ENCODE results near the gene MYRIP. TPM values are rescaled to one million over a fixed set of nuclear protein-coding genes. Genes with fewer than 3 reads are reported as not detected.

MYRIP gene
- polyA plus RNA-seq, 1 of the 3 experiments (the other 2 are of a cell fraction), result 1.2 TPM

DNA sequence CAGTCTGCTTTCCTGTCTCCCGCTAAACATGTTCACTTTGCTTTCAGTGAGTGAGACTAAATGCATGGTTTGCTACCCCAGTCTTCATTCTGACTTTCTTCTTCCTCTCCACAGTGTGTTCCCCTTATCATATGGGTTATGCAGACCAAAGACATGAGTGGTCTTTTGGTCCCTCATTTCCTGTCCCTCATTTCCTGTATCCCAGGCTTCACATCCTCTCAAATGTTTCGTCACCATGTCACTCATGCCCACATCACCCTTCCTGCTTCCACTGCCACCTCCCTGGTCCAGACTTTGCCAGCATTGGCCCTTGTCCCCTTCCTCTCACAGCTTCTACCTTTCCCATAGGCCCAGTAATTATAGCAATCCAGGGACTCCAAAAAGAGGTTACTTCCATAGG, 209.0 kb downstream of the MYRIP start:
- no peaks in the 10 kb centered on the region for H3K9me2 ChIP-seq
- H3K4me3 ChIP-seq (ENCODE audit: low read depth in 2 of 2, low read length in 1 of 2), result no peak overlapping the region
- peaks cover 0 to 21% of the 10 kb centered on the region in 2 experiments; a peak in 2 of 4 replicates for H3K4me1 ChIP-seq (ENCODE audit: control insufficient read depth in 1 of 2, insufficient read depth in 2 of 2, low read depth in 1 of 2, low read length in 1 of 2)
- no peak overlapping the region for H3K27ac ChIP-seq (ENCODE audit: low read depth in 2 of 2, low read length in 1 of 2)
- no peak overlapping the region for H3K4me2 ChIP-seq
- no peaks in the 10 kb centered on the region for H3F3A ChIP-seq (replicated peaks; ENCODE audit: insufficient read depth)
- no peaks in the 10 kb centered on the region for H4K20me1 ChIP-seq (ENCODE audit: insufficient read depth)
- H3K9ac ChIP-seq, result no peak overlapping the region
- H2AFZ ChIP-seq (ENCODE audit: low read depth), result no peak overlapping the region
- H3K79me2 ChIP-seq (ENCODE audit: insufficient read depth), result no peaks in the 10 kb centered on the region
- ChIA-PET CTCF (interaction anchor here (0.9 kb wide), 1 partner anchor 11 kb away, joined by 3 read pairs; no protein-coding TSS in a partner anchor), POLR2A (no interaction called here)
- H3K27me3 ChIP-seq (ENCODE audit: insufficient read depth), result no peaks in the 10 kb centered on the region
- H3K9me3 ChIP-seq, result no peaks in the 10 kb centered on the region
- 75% methylated on average over 2 of the region's 2 CpGs for WGBS (ENCODE audit: low lambda C conversion rate)
- DNase-seq, result no peak
- no peaks in the 10 kb centered on the region for H3K36me3 ChIP-seq (replicated peaks in 1 of 2; ENCODE audit: control insufficient read depth in 1 of 2, insufficient read depth in 2 of 2, low read length in 1 of 2)
- TF ChIP-seq EZH2phosphoT487 (IDR thresholded peaks at IDR 0.05; ENCODE audit: borderline replicate concordance, low read depth), result no peak
- no peak for TF ChIP-seq TAF1 (IDR thresholded peaks at IDR 0.05; ENCODE audit: borderline replicate concordance, low read depth, low read length)
- no peak for TF ChIP-seq RXRA (IDR thresholded peaks at IDR 0.05; ENCODE audit: borderline replicate concordance, low read depth)
- TF ChIP-seq TEAD4 (IDR thresholded peaks at IDR 0.05; ENCODE audit: borderline replicate concordance, insufficient read depth), result no peak
- no peak for TF ChIP-seq EP300 (IDR thresholded peaks at IDR 0.05; ENCODE audit: borderline replicate concordance in 1 of 2, low read depth in 1 of 2, low read length in 1 of 2)
- no peak for TF ChIP-seq ELF1 (IDR thresholded peaks at IDR 0.05)
- no peak for TF ChIP-seq RFX5 (IDR thresholded peaks at IDR 0.05; ENCODE audit: low read length)

DNA sequence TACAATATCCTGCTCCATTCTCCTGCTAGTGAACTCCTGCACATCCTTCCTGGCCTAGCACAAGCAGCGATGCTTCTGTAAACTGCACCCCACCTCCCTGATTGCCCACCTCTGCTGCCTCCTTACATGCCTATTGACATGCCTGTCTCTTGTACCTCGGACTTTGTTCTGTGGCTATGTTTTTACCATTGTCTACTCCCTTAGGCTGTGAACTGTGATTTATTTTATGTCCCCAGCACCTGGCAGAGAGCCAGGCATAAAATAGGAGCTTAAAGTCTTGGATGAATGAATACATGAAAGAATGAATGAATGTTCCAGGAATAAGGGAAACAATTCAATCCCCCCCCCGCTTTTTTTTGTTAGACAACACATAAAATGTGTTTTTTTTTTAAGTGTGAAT, 210.0 kb downstream of the MYRIP start:
- H3K27me3 ChIP-seq (ENCODE audit: insufficient read depth), result no peaks in the 10 kb centered on the region
- no peaks in the 10 kb centered on the region for H3K36me3 ChIP-seq (replicated peaks in 1 of 2; ENCODE audit: control insufficient read depth in 1 of 2, insufficient read depth in 2 of 2, low read length in 1 of 2)
- no peak overlapping the region for H3K27ac ChIP-seq (ENCODE audit: low read depth in 2 of 2, low read length in 1 of 2)
- H3K9ac ChIP-seq, result no peak overlapping the region
- no peaks in the 10 kb centered on the region for H3K79me2 ChIP-seq (ENCODE audit: insufficient read depth)
- H4K20me1 ChIP-seq (ENCODE audit: insufficient read depth), result no peaks in the 10 kb centered on the region
- no peak for DNase-seq
- POLR2A ChIA-PET, result no interaction called here
- no peak overlapping the region for H3K4me3 ChIP-seq (ENCODE audit: low read depth in 2 of 2, low read length in 1 of 2)
- H3F3A ChIP-seq (replicated peaks; ENCODE audit: insufficient read depth), result no peaks in the 10 kb centered on the region
- CTCF ChIA-PET, result interaction anchor here (1.4 kb wide), 1 partner anchor 10 kb away, joined by 3 read pairs; no protein-coding TSS in a partner anchor
- H3K9me2 ChIP-seq, result no peaks in the 10 kb centered on the region
- H3K4me1 ChIP-seq (ENCODE audit: control insufficient read depth in 1 of 2, insufficient read depth in 2 of 2, low read depth in 1 of 2, low read length in 1 of 2), result peaks cover 0 to 17% of the 10 kb centered on the region in 2 experiments; a peak in 2 of 4 replicates
- H3K9me3 ChIP-seq, result no peaks in the 10 kb centered on the region
- TF ChIP-seq, protein P1, sequence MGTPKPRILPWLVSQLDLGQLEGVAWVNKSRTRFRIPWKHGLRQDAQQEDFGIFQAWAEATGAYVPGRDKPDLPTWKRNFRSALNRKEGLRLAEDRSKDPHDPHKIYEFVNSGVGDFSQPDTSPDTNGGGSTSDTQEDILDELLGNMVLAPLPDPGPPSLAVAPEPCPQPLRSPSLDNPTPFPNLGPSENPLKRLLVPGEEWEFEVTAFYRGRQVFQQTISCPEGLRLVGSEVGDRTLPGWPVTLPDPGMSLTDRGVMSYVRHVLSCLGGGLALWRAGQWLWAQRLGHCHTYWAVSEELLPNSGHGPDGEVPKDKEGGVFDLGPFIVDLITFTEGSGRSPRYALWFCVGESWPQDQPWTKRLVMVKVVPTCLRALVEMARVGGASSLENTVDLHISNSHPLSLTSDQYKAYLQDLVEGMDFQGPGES (IDR thresholded peaks at IDR 0.05; ENCODE audit: low read depth, low read length), result no peak
- H2AFZ ChIP-seq (ENCODE audit: low read depth), result no peak overlapping the region
- WGBS (ENCODE audit: low lambda C conversion rate), result 61% methylated on average over 3 of the region's 3 CpGs
- no peak overlapping the region for H3K4me2 ChIP-seq

DNA sequence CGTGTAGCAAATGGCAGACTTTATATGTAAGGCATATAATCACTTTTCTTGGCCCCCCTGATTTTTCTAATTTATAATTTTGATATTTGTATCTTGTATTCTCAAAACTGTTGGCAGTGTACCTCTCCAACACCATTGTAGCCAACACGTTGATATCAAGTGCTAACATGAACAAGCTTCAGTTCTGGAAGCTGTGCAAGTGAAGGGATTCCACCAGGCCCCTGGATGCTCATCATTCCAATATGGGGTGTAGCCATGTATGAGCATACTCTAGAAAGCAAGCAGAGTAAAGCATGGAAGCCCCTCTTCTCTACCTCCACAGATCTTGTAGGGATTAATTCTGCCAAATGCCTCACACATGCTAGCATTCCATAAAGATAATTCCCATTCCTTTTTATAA, 211.3 kb downstream of the MYRIP start:
- H3K4me2 ChIP-seq, result no peak overlapping the region
- H4K20me1 ChIP-seq (ENCODE audit: insufficient read depth), result no peaks in the 10 kb centered on the region
- H3K9ac ChIP-seq, result no peak overlapping the region
- CTCF ChIA-PET, result interaction anchor here (1.4 to 2.3 kb wide), 2 partner anchors 9 kb away, joined by 3 to 8 read pairs; no protein-coding TSS in a partner anchor
- H3K4me3 ChIP-seq (ENCODE audit: low read depth in 2 of 2, low read length in 1 of 2), result no peak overlapping the region
- POLR2A ChIA-PET, result no interaction called here
- H3F3A ChIP-seq (replicated peaks; ENCODE audit: insufficient read depth), result no peaks in the 10 kb centered on the region
- H3K27ac ChIP-seq (ENCODE audit: low read depth in 2 of 2, low read length in 1 of 2), result no peak overlapping the region
- H3K79me2 ChIP-seq (ENCODE audit: insufficient read depth), result no peaks in the 10 kb centered on the region
- H3K36me3 ChIP-seq (replicated peaks in 1 of 2; ENCODE audit: control insufficient read depth in 1 of 2, insufficient read depth in 2 of 2, low read length in 1 of 2), result no peaks in the 10 kb centered on the region
- DNase-seq, result no peak
- no peaks in the 10 kb centered on the region for H3K9me3 ChIP-seq
- H3K9me2 ChIP-seq, result no peaks in the 10 kb centered on the region
- peaks cover 0 to 6% of the 10 kb centered on the region in 2 experiments; a peak in 2 of 4 replicates for H3K4me1 ChIP-seq (ENCODE audit: control insufficient read depth in 1 of 2, insufficient read depth in 2 of 2, low read depth in 1 of 2, low read length in 1 of 2)
- no peaks in the 10 kb centered on the region for H3K27me3 ChIP-seq (ENCODE audit: insufficient read depth)
- WGBS (ENCODE audit: low lambda C conversion rate), result 56% methylated on average over 2 of the region's 2 CpGs
- H2AFZ ChIP-seq (ENCODE audit: low read depth), result no peak overlapping the region
- no peak for TF ChIP-seq RFX5 (IDR thresholded peaks at IDR 0.05; ENCODE audit: low read length)
- TF ChIP-seq EP300 (IDR thresholded peaks at IDR 0.05; ENCODE audit: borderline replicate concordance in 1 of 2, low read depth in 1 of 2, low read length in 1 of 2), result no peak
- TF ChIP-seq FOSL2 (IDR thresholded peaks at IDR 0.05; ENCODE audit: borderline replicate concordance, low read depth), result no peak
- TF ChIP-seq, protein P2, sequence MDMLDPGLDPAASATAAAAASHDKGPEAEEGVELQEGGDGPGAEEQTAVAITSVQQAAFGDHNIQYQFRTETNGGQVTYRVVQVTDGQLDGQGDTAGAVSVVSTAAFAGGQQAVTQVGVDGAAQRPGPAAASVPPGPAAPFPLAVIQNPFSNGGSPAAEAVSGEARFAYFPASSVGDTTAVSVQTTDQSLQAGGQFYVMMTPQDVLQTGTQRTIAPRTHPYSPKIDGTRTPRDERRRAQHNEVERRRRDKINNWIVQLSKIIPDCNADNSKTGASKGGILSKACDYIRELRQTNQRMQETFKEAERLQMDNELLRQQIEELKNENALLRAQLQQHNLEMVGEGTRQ (IDR thresholded peaks at IDR 0.05; ENCODE audit: borderline replicate concordance, low read depth, low read length), result no peak
- no peak for TF ChIP-seq NRF1 (IDR thresholded peaks at IDR 0.05; ENCODE audit: low read depth, low read length)
- no peak for TF ChIP-seq NFIC (IDR thresholded peaks at IDR 0.05; ENCODE audit: borderline replicate concordance)
- no peak for TF ChIP-seq YY1 (IDR thresholded peaks at IDR 0.05; ENCODE audit: low read depth)
- TF ChIP-seq, protein P3, sequence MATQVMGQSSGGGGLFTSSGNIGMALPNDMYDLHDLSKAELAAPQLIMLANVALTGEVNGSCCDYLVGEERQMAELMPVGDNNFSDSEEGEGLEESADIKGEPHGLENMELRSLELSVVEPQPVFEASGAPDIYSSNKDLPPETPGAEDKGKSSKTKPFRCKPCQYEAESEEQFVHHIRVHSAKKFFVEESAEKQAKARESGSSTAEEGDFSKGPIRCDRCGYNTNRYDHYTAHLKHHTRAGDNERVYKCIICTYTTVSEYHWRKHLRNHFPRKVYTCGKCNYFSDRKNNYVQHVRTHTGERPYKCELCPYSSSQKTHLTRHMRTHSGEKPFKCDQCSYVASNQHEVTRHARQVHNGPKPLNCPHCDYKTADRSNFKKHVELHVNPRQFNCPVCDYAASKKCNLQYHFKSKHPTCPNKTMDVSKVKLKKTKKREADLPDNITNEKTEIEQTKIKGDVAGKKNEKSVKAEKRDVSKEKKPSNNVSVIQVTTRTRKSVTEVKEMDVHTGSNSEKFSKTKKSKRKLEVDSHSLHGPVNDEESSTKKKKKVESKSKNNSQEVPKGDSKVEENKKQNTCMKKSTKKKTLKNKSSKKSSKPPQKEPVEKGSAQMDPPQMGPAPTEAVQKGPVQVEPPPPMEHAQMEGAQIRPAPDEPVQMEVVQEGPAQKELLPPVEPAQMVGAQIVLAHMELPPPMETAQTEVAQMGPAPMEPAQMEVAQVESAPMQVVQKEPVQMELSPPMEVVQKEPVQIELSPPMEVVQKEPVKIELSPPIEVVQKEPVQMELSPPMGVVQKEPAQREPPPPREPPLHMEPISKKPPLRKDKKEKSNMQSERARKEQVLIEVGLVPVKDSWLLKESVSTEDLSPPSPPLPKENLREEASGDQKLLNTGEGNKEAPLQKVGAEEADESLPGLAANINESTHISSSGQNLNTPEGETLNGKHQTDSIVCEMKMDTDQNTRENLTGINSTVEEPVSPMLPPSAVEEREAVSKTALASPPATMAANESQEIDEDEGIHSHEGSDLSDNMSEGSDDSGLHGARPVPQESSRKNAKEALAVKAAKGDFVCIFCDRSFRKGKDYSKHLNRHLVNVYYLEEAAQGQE (IDR thresholded peaks at IDR 0.05; ENCODE audit: low read depth, low read length), result no peak
- no peak for TF ChIP-seq EZH2phosphoT487 (IDR thresholded peaks at IDR 0.05; ENCODE audit: borderline replicate concordance, low read depth)
- TF ChIP-seq, protein P4, sequence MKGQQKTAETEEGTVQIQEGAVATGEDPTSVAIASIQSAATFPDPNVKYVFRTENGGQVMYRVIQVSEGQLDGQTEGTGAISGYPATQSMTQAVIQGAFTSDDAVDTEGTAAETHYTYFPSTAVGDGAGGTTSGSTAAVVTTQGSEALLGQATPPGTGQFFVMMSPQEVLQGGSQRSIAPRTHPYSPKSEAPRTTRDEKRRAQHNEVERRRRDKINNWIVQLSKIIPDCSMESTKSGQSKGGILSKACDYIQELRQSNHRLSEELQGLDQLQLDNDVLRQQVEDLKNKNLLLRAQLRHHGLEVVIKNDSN (IDR thresholded peaks at IDR 0.05; ENCODE audit: borderline replicate concordance, low read depth), result no peak

All from SK-N-SH (cell line).